GM20431 (cell line): ENCODE data around the gene MEG3.

Experiments used
- in situ Hi-C: fragments of 300-500 bp; cut with MseI, MboI; formaldehyde crosslinking; loops from one replicate; pipeline ENCODE4 v1.15.0; 2020; ENCODE audit warnings: low sequenced_read_pairs; ENCODE audit not compliant: unreplicated experiment

The MEG3 gene

DNA sequence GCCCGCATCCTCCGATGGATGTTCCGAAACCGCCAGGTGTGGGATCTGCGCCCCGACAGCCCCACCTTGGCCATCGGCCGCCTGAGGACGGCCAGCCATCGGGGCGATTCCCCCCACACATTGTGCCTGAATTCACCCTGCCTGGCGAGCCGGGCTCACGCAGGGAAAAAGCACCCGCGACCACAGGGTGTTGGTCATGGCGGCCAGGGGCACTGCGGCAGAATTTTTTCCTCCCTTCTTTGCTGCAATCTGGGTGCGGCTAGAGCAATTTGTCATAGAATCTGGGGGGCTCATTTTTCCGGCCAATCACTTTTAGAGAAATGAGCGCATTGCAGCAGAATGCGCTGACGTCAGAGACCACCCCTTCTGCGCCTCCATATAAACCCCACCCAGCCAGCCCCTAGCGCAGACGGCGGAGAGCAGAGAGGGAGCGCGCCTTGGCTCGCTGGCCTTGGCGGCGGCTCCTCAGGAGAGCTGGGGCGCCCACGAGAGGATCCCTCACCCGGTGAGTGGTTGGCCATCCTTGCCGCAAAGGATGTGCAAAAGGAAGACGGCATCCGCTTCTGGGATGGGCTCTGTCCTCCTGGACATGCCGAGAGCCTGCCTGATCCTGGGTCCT lies at the start of gene MEG3:
TSS of gene MEG3 (plus strand) at position 406 of the 619 bp plus-strand sequence.
- in situ Hi-C loops, result no loop called here

DNA sequence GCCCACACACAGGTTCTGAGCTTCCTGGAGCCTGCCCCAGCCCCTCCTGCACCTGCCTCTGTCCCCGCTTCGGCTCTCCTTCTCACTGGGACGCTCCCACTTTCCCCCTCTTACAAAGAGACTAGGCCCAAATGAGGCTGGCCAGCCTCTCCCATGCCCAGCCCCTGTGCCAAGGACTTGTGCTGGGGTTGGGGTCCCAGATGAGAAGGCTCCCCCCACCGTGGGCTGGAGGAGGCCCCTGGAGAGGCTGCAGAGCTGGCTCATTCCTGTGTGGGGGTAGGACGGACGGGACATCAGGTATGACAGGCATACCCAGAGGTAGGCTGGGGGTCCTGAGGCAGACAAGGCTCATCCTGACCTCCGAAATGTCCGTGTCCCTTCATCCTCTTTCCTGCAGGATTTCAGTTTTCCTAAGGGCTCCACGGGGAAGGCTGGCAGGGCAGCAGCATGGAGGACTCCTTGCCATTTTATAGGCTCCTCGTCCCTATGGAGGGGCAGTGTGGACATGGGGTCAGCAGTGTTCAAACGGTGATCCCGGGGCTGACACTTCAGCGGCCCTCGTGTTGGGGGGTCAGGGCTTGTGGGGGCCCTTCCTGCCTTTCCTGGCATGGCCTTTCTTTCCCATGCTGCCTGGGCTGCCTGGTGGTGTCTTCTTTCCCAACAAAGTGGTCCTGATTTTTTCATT lies 49.1 kb upstream of the MEG3 start:
- in situ Hi-C loops, result no loop called here

DNA sequence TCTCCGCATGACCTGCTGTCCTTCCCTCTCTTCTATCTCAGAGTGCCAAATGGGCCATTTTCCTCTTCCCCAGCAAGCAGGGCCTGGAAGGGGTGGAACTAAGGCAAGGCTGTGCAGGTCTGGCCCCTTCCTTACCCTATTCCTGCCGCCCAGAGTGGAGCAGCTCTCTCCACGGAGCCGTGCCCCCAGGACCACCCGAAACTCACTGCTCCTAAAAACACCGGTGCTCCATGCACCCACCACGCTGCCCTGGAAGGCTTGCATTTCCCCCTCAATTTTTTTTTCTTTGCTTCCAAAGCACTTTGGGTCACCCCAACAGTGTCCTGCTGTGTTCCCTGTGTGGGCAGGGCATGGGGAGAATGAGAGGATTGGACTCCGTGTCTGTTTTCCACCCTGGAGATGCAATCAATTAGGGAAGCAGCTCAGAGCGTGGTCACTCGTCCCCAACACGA lies 48.5 kb upstream of the MEG3 start:
- in situ Hi-C loops, result no loop called here

DNA sequence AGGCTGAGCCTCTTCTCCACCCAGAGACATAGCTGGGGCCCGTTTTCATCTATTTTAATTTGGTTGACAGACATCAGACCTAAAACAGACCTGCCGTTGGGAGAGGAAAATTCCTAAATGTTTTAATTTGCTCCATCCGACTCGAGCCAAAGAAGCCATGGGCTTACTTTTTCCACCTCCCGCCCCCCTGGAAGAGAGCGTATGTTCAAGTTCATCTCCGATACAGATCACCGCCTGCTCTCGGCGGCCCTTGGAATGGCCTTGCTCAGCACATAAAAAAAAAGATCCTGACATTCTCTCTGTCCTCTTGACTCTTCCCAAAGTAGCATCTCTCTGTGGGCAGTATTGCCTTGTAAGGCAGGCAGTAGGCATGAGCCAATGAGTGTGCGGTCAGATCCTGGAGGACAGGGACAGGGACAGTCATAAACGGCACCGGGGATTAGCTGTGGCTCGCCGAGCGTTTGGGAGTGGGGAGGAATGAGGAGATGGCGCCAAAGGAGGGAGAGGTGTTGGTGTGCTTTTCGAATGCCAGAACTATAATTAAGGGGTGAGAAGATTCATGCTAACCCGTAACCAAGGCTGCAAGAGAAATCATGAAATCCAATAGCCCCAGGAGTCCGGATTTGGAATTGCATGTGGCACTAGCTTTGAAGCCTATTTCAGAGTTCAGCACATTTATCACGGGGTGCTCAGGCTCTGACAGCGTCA lies 47.9 kb upstream of the MEG3 start:
- in situ Hi-C loops, result no loop called here

DNA sequence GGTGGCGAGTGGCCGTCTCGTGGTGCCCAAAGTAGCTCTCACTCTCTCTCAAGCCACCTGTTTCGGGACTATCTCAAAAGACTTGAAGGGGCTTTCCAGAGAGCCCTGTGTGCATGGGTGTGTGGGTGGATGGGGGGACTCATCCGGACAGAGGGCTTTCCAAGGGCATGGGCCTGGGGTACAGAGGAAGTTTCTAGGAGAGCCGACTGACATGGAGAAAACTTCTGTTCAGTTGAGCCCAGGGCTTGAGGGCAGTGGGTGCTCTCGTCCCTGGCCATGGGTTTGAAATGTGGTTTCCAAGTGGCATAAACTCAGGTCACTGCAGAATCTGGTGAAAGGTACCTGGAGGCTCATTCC lies 47.4 kb upstream of the MEG3 start:
- in situ Hi-C loops, result no loop called here

DNA sequence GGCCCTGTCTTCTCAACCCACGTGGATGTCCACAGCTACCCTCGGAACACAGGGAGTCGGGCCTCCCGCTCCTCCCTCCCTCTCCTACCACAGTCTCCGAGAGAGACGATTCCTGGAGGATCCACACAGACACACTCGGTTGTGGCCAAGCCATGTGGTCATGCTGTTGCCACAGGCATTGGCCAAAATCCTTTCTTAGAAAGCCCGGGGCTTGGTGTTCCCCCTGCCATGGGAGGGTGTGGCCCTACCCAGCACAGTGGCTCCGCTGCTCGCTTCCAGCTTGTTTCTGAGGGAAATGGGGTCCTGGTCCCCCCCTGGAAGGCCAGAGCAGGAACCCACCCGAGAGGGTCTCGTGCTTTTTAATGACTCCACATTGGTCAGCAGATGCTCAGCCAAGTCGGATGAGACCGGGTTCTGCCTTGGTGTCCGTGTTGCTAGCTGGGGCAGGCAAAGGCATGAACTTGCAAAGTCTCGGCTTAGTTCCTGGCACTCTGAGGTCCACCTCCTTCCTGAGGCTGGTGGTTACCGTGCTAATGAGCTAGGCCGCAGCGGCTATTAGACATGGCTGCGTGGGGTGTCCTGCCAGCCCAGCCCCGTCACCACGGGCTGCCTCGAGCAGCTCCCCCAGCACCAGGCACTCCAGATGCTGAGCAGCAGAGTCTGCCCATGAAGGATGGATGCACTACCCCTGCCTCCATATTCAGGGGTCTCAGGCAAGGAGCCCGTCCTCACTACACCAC lies 46.8 kb upstream of the MEG3 start:
- in situ Hi-C loops, result no loop called here

DNA sequence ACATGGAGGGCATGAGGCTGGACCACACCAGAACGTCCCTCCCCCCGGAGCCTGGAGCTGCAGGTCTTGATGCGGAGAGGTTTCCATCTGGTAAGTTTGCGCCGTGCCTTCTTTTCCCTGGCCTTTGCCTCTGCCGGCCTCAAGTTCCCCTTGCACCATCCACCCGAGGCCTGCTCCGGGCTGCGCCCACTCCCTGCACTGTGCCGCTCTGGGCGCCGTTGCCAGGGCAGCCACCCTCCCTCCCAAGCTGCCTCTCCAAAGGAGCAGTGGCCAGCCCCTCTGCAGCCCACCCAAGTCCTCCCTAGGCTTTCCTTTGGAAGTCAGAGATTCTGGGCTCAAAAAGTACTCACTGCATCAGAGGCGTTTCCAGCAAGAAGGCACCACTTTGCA lies 46.2 kb upstream of the MEG3 start:
- in situ Hi-C loops, result no loop called here

DNA sequence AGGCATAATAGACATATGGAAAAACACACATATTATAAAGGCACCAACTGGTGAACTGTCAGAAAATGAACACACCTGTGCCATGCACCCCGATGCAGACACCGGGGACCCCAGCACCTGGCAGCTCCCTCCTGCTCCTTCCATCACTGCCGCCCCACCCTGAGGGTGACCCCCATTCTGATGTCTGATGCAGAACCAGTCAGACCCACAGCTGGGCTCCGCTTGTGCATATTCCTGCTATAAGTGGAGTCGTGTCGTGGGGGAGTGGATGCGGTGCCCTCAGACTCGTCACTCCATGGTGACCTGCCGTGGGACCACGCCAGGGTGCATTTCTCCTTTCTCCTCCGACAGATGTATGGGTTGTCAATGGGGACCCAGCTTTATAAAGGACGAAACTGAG lies 45.7 kb upstream of the MEG3 start:
- in situ Hi-C loops, result no loop called here

DNA sequence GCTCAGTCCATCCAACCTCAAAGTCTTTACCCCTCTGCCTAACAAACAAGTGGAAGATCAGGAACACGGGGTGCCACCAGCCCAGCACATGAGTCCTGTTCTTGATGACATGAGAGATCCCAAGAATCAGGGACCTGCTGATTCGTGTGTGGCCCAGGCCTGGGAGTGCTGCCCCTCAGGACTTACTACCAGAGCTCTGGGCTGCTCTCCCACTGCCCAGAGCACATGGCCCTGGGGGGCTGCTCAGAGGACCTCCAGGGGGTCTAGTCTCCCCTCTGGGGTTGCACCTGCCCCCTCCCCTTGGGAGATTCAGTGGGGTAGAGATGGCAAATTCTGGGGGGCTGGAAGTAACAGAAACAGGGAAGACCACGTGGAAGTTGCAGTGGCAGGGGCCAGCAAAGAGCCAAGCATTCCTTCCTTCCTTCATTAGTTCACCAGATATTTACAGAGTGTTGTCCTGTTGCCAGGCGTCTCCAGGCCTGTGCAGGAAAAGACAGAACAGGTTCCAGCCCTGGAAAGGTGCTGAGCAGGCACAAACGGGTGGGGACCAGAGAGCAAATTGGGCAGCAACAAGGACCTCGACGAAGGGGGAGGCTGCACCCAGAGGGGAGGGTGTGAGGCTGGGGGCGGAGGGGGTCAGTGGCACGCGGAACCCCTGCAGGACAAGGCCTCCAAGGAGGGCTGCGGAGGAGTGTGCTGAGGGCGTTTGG lies 45.1 kb upstream of the MEG3 start:
- in situ Hi-C loops, result no loop called here

DNA sequence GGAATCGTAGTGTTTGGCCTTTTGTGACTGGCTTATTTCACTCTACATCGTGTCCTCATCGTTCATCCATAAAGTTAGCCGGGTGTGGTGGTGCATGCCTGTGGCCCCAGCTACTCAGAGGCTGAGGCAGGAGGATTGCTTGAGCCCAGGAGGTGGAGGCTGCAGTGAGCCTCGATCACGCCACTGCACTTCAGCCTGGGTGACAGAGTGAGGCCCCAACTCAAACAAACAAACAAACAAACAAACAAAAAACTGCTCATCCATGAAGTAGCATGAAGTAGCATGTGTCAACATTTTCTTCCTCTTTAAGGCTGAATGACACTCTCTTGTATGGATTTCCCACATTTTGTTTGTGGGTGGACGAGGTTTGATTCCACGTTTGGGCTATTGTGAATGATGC lies 44.0 kb upstream of the MEG3 start:
- in situ Hi-C loops, result no loop called here

DNA sequence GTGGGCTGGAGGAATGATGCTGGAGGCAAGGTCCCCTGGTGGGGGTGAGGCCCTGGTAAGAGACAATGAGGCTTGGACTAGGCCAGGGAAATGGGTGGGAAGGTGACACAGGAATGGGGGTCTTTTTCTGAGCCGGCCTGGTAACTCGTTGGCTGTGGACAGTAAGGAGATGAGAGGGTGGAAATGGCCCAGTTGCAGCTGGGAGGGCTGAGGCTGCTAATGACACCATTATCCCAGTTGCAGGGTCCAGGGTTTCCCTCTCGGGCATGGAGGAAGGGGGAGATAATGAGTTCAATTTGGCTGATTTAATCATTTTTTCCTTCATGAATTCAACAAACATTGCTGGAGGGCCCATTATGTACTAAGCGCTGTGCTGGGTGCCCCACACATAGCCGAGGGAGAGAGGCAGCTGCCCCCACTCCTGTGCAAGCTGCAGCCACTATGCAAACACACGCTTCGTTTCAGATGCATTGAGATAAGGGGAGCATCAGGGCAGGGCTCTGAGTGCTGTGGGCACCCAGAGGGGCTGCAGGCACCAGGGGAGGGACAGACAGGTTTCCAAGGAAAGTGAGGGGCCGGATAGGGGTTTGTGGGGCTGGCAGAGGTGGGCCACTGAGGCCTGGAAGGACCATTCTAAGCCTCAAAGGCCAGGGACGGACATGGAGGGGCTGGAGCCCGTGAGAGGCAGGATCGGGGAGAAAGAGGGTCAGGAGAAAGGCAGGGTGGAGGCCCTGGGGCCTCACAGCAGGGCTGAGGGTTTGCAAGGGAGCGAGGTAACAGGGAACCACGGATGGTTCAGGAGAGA lies 43.2 kb upstream of the MEG3 start:
- in situ Hi-C loops, result no loop called here

DNA sequence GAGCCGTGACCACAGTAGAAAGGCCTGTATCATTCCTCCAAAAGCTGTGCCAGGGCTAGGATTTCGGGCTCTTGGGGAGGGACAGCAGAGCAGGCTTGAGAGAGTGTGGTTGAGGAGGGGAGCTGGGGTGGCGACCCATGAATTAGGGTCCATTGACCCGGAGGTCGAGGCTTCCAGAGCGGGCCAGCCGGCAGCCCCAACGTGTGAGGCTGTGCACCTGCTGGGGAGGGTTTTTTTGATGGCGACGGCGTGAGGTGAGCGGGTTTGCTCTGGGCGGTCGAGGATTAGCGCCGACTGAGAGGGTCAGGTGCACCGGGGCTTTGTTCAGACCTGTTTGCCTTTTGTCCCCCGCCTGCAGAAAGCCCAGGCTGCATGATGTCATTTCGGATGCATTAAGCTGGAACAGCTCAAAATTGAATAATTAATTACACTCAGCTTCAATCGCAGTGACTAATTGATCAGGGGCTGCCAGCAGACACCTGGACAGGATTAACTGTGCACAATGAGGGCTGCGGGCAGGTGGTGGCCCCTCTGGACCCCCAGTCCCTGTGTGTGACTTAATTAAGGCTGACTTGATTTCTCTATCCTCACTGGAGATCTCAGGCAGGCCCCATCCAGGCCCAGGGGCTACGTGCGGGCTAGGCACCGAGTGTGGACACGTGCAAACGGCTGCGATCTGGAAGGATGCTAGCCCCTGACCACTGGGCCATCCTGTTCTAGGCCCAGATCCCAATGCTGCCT lies 42.1 kb upstream of the MEG3 start:
- in situ Hi-C loops, result no loop called here

DNA sequence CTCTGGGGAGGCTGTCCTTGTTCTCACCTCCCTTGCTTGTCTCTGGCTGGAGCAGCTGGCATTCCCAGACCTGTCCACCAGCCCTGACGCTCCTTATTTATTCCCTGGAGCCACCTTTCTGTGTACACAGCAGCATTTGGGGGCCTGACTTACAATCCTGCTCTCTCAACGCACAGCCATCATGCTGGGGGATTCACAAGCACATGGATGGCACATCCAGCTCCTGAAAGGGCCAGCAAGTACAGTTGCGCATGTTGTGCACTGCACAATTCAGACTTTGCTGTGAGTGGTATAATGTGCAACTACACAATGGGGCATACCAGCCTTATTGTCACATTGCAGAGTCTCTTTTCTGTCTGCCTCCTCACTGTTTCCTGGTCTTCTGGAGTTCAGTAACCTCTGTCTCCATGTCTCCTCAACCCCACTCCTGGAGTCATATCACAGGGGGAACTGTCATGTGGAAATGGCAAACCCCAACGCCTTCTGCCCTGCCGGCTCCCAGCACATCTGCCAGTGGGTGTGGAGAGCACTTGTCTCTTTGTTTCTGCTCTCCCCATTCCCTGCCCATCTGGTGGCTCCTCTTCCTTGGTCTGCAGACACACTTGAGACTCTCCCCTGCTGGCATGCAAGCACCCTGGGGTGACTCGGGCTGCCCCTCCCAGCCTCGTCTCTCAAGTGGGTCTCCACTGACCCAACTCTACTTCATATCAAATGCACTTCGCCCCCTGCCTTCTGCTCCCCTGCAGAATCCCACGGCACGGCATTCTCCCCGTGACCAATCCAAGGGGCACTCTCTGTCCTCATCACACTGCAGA lies 41.2 kb upstream of the MEG3 start:
- in situ Hi-C loops, result no loop called here

DNA sequence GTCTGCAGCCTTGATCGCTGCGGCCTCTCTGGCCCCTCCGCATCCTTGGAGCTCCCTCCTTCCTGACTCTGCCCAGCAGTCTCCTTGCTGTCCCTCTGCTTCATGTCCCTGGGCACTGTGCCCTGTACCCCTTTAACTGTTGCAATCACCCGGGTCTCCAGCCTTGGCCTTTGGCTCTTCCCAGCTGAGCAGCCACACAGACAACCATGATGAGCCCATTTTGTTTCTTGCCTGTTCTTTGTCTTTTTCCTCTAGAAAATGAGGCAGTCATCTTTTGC lies 40.6 kb upstream of the MEG3 start:
- in situ Hi-C loops, result no loop called here

DNA sequence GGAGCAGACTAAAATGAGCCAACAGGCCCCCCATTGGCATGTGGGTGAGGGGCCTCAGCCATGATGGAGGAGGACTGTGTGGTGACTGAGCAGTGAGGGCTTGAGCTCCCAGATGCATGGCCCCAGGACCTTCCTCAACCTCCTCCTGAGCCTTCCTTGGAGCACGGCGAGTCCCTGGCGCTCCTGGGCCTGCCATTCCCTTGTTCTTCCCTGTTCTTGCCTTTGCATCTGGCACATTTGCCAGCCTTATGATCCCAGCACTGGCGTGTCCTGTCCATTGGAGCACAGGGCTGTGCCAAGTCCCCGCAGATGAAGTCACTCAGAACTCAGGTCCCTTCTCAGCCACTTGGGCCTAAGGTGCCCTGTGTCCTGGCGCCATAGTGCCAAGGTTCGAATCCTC lies 40.3 kb upstream of the MEG3 start:
- in situ Hi-C loops, result no loop called here

DNA sequence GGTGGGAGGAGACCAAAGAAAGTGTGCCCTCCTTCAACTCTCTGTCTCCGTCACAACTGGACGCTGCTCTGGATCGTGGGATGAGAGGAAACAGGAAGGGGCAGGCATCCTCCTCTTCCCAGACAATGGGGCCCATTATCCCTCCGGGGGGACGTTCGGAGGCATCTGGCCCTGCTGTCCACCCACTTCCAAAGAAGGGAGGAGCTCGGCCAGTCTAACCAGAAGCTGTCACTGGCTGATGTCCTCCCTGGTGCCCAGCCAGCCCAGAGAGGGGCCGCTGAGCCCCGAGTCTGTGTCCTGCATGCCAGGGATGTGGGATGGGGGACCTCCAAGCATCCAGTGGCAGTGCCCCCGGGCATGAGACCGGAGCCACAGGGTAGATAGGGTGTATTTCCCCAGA lies 39.8 kb upstream of the MEG3 start:
- in situ Hi-C loops, result no loop called here

DNA sequence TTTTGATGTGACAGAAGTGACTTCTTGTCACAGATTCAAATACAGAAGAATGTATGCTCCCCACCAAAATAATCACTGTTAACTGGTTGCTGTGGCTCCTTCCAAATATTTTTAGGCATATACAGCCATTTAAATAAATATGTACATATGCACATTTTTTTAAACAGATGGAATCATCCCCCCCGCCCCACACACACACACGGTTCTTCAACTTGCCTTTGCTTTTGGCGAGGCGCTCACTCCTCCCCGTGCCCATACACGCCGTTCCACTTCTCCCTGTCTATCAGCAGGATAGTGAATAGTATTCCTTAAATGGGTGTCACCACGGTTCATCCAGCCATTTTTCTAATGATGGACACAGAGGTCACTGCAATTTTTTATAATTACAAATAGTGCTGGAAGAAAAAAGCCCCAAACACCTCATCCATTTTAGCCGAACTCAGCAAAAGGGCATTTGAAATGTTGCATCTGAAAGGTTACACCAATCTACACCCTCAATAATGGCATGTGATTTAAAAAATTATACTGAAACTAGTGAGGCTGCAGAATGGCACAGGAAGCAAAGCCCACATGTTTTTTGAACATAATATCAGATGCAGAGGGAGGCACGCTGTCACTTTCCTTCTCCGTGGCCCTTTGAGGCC lies 39.2 kb upstream of the MEG3 start:
- in situ Hi-C loops, result no loop called here

DNA sequence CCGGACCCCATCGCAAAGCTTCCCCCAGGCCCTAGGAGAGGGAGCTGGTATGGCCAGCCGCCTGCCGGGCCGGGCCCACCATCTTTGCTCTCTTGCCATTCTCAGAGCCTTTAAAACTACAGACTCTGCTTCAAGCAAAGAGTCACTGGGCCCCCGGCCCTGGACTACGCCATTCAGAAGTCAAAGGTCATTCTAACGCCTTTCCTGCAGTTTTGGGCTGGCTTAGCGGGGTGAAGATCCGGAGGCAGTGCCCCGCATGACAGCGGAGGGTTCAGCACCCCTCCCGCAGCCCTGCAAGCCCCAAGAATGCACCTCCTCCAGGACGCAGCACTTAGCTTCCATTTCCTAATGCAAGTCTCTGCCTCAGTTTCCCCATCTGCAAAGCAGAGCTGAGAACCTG lies 38.3 kb upstream of the MEG3 start:
- in situ Hi-C loops, result no loop called here
